ENCODE measurements around the gene MARF1.
A peak's percentile ranks its signal among the peaks of the same experiment; 100 is the strongest.
"Not testable (repeated sequence)": the region's sequence is repeated elsewhere in the genome, so short reads cannot be mapped to it uniquely, and the experiment has no call there.

MARF1 gene, protein sequence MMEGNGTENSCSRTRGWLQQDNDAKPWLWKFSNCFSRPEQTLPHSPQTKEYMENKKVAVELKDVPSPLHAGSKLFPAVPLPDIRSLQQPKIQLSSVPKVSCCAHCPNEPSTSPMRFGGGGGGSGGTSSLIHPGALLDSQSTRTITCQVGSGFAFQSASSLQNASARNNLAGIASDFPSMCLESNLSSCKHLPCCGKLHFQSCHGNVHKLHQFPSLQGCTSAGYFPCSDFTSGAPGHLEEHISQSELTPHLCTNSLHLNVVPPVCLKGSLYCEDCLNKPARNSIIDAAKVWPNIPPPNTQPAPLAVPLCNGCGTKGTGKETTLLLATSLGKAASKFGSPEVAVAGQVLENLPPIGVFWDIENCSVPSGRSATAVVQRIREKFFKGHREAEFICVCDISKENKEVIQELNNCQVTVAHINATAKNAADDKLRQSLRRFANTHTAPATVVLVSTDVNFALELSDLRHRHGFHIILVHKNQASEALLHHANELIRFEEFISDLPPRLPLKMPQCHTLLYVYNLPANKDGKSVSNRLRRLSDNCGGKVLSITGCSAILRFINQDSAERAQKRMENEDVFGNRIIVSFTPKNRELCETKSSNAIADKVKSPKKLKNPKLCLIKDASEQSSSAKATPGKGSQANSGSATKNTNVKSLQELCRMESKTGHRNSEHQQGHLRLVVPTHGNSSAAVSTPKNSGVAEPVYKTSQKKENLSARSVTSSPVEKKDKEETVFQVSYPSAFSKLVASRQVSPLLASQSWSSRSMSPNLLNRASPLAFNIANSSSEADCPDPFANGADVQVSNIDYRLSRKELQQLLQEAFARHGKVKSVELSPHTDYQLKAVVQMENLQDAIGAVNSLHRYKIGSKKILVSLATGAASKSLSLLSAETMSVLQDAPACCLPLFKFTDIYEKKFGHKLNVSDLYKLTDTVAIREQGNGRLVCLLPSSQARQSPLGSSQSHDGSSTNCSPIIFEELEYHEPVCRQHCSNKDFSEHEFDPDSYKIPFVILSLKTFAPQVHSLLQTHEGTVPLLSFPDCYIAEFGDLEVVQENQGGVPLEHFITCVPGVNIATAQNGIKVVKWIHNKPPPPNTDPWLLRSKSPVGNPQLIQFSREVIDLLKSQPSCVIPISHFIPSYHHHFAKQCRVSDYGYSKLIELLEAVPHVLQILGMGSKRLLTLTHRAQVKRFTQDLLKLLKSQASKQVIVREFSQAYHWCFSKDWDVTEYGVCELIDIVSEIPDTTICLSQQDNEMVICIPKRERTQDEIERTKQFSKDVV (N-terminal part only)

DNA sequence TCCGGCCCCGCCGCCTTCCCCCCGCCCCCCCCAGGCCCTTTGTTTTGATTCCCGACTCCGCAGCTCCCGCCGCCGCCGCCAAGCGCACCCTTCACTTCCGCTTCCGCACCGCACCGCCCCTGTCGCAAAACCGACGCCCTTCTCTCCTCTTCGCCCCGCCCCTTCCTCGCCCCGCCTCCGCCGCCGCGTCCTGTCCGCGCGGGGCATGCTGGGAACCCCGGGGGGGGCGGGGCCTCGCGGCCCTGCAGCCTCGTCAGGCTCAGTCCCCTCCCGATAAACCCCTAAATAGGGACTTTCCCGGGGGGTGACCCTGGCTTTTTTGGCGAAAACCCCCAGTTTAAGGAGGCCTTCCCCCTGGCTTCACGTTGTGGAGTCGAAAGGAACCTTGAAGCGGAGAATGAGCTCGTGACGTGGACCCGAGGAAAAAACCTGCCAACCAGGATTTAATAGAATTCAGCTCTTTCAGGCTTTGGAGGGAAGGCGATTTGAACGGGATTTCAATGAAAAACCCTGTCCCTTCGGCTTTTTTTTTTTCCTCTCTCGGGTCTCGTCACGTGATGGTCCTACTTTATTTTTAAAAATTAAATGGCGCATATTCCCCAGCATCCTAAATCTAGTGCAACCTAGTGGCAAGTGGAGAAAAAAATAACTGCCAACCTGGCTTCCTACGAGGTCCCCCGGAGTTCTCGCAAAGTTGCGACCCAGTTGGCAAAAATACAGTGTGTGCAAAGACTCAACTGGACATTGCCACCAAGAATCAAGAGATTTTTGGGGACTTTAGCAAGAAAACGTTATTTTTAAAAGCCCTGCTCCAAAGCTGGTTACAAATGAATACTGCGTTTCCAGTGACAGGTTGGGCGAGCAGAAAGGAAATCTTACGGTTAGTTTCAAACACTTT lies at the start of gene MARF1:
Gene MARF1, minus strand, starts transcription at position 107 of the 898 bp plus-strand sequence. CDS start 3,921 bp downstream, outside the sequence.
- DNase-seq, result peak; percentile 100

DNA sequence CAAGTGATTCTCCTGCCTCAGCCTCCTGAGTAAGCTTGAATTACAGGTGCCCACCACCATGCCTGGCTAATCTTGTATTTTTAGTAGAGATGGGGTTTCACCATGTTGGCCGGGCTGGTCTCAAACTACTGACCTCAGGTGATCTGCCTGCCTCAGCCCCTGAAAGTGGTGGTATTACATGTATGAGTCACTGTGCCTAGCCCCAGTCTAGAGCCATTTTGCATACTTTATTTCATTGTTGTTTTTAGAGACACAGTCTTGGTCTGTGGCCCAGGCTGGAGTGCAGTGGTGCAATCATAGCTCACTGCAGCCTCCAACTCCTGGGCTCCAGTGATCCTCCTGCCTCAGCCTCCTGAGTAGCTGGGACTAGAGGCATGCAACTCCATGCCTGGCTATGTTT lies 49.6 kb upstream of the MARF1 start:
- DNase-seq, result not testable (repeated sequence)

DNA sequence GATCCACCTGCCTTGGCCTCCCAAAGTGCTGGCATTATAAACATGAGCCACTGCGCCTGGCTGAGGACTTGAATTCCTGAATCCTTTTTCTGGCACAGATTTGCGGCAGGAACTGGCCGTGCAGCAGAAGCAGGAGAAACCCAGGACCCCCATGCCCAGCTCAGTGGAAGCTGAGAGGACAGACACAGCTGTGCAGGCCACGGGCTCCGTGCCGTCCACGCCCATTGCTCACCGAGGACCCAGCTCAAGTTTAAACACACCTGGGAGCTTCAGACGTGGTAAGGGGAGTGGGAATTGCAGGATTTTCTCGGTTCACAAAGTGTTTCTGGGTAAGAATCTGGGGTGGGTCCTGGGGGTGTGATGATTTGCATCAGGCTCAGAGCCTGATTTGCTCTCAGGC lies 48.1 kb upstream of the MARF1 start:
- DNase-seq, result no peak

DNA sequence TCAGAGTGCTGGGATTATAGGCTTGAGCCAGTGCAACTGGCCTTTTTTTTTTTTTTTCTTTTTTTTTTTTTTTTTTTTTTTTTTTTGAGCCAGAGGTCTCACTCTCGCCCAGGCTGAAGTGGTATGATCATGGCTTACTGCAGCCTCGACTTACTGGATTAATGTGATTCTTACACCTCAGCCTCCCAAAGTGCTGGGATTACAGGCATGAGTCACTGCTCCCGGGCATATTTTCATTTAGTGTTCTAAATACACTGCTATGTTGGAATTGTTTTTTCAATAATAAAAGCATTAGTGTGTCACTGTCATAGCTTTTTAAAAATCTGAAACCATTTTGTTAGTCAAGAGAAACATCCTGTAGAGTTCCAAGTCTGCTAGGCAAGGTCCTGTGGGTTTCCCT lies 47.3 kb upstream of the MARF1 start:
- DNase-seq, result no peak

DNA sequence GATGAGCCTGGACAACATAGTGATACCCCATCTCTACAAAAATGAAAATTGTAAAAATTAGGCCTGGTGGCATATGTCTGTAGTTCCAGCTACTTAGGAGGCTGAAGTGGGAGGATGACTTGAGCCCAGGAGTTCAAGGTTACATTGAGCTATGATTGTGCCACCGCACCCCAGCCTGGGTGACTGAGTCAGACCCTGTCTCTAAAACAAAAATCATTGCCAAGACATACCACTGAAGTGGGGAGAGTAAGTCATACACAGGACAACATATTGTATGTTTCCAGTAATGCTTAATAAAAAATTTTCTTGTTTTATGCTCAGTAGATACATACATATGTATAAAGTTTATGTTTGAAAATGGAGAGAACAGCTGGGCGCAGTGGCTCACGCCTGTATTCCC lies 46.3 kb upstream of the MARF1 start:
- no peak for DNase-seq

DNA sequence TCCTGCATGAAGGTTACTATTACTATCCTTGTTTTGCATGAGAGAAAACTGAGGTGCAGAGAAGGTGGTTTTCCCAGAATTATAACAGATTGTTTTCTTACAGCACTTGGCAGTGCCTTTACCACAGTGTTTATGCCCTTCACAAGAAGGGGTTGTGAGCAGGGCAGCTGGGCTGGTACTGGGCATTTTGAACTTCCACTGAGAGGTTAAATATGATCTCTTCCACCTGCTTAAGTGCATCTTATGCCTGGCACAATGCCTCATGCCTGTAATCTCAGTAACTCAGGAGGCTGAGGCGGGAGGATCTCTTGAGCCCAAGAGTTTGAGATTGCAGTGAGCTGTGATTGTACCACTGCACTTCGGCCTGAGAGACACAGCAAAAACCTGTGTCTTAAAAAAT lies 43.3 kb upstream of the MARF1 start:
- DNase-seq, result no peak

DNA sequence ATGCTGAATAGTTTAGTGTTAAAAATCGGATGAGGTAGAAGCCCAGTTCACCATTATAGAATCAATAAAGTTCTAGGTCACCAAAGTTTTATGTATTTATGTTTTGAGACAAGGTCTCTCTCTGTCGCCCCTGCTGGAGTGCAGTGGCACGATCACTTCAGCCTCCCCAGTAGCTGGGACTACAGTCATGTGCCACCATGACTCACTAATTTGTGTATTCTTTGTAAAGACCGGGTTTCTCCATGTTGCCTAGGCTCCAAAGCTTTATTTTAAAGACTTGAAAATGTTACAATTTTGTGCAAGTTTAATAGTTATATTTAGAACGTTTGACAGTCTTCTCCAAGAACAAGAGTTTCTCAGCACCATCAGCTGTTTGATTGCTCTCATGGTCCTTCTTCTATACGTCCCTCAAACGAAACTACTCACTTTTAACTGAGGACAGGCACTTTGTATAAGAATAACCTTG lies 39.2 kb upstream of the MARF1 start:
- peak; percentile 53 for DNase-seq

DNA sequence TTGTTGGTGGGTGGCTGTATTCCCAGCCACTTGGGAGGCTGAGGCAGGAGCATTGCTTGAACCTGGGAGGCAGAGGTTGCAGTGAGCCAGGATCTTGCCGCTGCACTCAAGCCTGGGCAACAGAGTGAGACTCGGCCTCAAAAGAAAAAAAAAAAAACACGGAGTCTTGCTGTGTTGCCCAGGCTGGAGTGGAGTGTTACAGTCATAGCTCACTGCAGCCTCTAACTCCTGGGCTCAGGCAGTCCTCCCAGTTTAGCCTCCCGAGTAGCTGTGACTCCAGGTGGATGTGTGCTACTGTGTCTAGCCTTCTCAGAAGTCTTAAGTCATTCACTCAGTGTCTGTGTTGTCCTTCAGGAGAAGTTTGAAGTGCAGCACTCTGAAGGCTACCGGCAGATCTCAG lies 34.5 kb upstream of the MARF1 start:
- DNase-seq, result no peak

DNA sequence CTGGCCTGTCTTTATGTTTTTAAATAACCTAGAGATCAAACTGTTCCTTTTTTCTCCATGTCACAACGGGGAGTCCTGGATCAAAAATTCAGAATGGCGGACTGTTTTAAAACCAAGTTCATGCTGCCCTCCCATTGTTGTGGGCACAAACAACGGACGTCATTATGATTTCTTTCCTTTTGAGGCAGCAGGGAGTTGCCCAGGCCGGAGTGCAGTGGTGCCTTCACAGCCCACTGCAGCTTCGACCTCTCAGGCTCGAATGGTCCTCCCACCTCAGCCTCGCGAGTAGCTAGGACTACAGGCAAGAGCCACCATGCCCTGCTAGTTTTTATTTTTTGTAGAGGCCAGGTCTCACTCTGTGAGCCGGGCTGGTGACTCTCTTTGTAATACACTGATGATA lies 33.6 kb upstream of the MARF1 start:
- no peak for DNase-seq

DNA sequence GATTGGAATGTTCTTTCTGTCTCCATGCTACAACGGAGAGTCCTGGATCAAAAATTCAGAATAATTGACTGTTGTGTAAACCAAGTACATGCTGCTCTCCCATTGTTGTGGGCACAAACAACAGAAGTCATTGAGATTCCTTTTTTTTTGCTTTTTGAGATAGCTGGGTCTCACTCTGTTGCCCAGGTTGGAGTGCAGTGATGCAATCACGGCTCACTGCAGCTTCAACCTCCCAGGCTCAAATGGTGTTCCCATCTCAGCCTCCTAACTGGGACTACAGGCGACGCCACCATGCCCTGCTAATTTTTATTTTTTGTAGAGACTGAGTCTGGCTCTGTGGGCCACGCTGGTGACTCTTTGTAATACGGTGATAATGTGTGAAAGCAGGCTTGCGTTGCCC lies 31.6 kb upstream of the MARF1 start:
- DNase-seq, result no peak

DNA sequence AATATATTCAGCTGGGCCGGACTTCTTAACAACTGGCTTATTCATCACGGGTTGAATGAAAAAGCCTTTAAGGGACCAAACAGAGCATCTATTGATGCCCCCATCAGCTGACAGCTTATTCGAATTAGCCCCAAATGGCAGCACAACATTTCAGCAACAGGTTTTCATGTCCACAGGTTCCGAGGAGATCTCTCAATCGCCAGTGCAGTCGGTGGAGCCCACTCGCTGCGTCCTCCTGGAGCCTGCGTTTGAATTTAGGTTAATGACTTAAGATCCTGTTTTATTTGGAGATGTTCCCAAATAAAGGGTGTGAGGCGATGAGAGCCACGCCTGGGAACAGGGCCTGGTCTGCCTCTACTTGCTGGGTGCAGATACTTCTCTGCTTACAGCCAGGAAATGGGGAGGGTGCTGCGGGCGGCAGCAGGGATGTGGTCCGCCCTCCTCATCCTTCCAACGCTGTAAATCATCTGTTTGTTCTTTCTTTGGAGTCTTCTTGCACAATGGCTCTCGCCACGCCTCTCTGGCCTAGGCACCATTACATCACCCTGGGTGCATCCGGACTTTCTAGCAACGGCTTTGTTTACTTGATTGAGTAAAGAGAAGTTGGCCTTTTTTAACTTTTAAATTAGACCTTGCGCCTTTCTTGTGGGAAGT lies 29.7 kb upstream of the MARF1 start:
- DNase-seq, result peak; percentile 46

DNA sequence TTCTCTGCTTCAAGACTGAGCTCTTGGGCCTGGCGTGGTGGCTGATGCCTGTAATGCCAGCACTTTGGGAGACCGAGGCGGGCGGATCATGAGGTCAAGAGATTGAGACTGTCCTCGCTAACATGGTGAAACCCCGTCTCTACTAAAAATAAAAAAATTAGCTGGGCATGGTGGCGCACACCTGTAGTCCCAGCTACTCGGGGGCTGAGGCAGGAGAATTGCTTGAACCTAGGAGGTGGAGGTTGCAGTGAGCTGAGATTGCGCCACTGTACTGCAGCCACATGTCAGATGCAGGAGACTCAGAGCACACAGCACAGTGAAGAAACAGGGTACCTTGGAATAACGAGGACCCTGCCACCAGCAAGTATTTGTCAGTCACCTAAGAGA lies 29.2 kb upstream of the MARF1 start:
- not testable (repeated sequence) for DNase-seq

DNA sequence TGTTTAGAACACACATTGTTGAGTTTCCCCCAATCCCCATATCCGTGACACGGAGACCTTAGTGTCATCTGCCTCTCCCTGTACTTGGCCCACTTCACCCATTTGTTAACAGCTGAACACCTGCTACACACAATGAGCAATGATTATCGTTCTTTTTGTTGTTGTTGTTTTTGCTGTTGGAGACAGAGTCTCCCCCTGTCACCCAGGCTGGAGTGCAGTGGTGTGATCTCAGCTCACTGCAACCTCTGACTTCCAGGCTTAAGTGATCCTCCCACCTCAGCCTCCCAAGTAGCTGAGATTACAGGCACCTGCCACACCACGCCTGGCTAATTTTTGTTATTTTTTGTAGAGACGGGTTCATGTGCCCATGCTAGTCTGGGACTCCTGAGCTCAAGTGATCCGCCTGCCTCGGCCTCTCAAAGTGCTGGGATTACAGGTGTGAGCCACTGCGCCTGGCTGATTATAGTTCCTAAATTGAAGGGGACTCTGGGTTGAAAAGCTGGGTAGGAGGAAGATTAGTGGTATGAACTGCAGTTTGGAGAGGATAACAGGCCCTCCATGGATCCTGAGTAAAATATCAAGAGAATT lies 28.7 kb upstream of the MARF1 start:
- no peak for DNase-seq

DNA sequence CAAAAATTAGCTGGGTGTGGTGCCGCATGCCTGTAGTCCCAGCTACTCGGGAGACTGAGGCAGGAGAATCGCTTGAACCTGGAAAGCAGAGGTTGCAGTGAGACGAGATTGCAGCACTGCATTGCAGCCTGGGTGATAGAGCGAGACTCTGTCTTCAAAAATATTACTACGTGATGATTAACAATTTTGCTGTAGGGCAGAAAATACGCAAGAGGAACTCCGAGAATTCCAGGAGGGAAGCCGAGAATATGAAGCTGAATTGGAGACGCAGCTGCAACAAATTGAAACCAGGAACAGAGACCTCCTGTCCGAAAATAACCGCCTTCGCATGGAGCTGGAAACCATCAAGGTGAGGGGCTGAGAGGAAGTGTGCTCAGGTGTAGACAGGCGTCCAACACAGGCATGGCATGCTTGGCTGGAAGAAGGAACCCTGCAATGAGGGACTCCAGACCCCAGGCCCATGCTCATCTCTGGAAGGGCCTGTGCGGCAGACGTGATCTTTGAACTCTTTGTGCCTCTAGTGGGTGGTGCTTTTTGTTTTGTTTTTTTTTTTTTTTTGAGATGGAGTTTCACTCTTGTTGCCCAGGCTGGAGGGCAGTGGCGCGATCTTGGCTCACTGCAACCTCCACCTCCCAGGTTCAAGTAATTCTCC lies 24.3 kb upstream of the MARF1 start:
- no peak for DNase-seq

DNA sequence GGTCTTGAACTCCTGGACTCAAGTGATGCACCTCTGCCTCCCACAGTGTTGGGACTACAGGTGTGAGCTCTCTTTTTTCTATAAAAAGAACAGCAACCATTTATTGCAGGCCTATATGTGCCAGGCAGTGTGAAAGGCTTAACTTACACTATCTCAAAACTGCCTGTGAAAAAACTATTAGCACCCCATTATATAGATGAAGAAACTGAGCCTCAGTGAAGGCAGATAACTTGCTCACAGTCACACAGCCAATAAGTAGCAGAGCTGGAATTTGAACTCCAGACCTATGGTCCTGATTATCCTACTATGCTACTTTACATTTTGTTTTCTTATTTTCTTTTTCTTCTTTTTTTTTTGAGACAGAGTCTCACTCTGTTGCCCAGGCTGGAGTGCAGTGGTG lies 22.2 kb upstream of the MARF1 start:
- no peak for DNase-seq

DNA sequence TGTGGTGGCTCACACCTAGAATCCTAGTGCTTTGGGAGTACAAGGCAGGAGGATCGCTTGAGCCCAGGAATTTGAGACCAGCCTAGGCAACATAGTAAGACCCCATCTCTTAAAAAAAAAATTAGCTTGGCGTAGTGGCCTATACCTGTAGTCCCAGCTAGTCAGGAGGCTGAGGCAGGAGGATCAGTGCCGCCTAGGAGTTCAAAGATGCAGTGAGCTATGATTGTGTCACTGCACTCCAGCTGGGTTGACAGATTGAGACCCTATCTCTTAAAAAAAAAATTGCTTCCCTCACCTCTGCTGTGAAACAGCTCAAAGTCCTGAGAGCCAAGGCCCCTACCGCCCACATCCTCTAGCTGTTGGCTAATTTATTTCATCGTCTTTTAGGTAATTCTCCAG lies 17.2 kb upstream of the MARF1 start:
- no peak for DNase-seq

DNA sequence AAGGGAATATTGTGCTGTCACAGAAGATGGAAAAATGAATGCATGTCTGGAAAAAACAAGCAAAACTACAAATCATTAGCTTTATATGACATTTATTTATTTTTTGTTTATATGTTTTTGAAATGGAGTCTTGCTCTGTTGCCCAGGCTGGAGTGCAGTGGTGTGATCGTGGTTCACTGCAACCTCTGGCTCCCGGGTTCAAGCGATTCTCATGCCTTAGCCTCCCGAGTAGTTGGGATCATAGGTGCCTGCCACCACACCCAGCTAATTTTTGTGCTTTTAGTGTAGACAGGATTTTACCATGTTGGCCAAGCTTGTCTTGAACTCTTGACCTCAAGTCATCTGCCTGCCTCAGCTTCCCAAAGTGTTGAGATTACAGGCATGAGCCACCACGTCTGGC lies 15.6 kb upstream of the MARF1 start:
- no peak for DNase-seq

DNA sequence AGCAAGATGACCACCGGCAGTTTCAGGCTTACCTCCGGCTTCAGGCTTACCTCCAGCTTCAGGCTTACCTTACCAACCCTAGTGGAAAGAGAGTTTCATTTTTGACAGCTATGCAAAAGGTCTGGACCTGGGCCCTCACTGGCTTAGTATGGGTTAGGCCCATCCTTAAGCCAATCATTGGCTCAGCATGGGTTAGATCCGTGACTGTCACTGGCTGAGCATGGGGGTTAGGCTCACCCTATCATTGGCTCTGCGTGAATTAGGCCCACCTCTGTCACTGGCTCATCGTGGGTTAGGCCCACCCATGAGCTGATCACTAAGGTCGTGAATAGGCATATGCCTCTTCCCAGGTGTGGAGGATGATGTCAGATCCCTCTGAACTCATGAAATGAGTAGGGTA lies 15.2 kb upstream of the MARF1 start:
- DNase-seq, result no peak

DNA sequence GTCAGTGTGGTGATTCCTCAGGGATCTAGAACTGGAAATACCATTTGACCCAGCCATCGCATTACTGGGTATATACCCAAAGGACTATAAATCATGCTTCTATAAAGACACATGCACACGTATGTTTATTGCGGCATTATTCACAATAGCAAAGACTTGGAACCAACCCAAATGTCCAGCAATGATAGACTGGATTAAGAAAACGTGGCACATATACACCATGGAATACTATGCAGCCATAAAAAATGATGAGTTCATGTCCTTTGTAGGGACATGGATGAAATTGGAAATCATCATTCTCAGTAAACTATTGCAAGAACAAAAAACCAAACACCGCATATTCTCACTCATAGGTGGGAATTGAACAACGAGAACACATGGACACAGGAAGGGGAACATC lies 12.6 kb upstream of the MARF1 start:
- not testable (repeated sequence) for DNase-seq

DNA sequence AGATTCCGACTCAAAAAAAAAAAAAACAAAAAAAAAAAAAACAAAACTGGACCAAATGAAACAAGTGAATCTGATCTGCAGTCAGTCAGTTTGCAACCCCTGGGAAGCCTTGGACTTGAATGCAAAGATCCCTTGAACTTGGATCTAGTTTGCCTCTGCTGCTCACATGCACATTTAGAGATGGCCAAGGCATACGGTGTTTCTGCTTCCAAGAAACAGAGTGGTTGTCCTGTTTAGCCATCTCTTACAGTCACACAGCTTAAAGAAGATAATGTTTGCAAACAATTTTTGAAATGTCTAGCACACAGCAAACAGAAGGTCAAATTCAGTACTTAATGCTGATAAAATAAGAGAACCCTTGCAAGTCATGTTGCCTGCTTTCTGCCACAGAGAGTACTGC lies 11.6 kb upstream of the MARF1 start:
- no peak for DNase-seq

DNA sequence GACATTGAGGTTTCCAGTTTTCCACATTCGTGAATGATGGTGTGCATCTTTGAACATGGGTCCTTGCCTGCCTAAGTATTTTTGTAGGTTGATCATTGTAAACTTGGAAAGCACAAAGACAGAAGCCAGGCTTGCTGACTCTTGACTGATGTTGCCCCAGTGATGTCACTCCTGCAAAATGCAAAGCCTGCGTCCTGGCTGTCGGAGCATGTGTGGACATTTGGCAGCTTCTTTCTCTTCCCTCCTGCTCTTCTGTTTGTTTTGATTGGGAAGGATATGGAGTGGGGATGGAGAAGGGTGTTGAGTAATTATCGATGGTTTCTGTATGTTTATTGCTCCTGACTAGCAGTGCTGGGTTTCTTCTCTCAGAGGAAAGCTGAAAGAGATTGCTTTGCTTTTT lies 10.3 kb upstream of the MARF1 start:
- no peak for DNase-seq

All from stimulated activated CD4-positive, alpha-beta T cell treated with anti-CD3 and anti-CD28 coated beads, Interleukin-4, amount 100 ng/mL, for 1 hour (primary cell).